ENCODE measurements around the gene DMAP1. TPM values are rescaled to one million over a fixed set of nuclear protein-coding genes. Genes with fewer than 3 reads are reported as not detected.

DMAP1 gene
- total and polyA plus RNA-seq, 2 experiments from 2014 or later: 32.6 to 40.0 TPM

DNA sequence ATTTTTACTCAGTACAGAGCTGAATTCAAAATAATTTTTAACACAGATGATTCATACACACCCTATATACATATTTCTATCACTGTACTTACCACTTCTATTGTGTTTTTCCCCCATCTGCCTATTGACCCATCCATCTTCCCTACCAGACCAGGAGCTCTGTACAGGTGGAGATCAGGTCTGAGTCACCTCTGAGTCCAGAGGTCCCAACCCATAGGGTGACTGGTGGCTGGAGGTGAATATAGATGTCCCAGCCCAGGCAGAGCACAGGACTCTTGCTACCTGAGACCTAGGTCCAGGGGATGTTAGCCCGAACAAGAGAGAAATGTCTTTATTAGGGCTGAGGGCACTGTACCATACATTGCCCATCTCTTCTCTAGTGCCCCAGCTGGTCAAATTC is 54.8 kb downstream of the DMAP1 start (continued):
- TF ChIP-seq, protein P1, sequence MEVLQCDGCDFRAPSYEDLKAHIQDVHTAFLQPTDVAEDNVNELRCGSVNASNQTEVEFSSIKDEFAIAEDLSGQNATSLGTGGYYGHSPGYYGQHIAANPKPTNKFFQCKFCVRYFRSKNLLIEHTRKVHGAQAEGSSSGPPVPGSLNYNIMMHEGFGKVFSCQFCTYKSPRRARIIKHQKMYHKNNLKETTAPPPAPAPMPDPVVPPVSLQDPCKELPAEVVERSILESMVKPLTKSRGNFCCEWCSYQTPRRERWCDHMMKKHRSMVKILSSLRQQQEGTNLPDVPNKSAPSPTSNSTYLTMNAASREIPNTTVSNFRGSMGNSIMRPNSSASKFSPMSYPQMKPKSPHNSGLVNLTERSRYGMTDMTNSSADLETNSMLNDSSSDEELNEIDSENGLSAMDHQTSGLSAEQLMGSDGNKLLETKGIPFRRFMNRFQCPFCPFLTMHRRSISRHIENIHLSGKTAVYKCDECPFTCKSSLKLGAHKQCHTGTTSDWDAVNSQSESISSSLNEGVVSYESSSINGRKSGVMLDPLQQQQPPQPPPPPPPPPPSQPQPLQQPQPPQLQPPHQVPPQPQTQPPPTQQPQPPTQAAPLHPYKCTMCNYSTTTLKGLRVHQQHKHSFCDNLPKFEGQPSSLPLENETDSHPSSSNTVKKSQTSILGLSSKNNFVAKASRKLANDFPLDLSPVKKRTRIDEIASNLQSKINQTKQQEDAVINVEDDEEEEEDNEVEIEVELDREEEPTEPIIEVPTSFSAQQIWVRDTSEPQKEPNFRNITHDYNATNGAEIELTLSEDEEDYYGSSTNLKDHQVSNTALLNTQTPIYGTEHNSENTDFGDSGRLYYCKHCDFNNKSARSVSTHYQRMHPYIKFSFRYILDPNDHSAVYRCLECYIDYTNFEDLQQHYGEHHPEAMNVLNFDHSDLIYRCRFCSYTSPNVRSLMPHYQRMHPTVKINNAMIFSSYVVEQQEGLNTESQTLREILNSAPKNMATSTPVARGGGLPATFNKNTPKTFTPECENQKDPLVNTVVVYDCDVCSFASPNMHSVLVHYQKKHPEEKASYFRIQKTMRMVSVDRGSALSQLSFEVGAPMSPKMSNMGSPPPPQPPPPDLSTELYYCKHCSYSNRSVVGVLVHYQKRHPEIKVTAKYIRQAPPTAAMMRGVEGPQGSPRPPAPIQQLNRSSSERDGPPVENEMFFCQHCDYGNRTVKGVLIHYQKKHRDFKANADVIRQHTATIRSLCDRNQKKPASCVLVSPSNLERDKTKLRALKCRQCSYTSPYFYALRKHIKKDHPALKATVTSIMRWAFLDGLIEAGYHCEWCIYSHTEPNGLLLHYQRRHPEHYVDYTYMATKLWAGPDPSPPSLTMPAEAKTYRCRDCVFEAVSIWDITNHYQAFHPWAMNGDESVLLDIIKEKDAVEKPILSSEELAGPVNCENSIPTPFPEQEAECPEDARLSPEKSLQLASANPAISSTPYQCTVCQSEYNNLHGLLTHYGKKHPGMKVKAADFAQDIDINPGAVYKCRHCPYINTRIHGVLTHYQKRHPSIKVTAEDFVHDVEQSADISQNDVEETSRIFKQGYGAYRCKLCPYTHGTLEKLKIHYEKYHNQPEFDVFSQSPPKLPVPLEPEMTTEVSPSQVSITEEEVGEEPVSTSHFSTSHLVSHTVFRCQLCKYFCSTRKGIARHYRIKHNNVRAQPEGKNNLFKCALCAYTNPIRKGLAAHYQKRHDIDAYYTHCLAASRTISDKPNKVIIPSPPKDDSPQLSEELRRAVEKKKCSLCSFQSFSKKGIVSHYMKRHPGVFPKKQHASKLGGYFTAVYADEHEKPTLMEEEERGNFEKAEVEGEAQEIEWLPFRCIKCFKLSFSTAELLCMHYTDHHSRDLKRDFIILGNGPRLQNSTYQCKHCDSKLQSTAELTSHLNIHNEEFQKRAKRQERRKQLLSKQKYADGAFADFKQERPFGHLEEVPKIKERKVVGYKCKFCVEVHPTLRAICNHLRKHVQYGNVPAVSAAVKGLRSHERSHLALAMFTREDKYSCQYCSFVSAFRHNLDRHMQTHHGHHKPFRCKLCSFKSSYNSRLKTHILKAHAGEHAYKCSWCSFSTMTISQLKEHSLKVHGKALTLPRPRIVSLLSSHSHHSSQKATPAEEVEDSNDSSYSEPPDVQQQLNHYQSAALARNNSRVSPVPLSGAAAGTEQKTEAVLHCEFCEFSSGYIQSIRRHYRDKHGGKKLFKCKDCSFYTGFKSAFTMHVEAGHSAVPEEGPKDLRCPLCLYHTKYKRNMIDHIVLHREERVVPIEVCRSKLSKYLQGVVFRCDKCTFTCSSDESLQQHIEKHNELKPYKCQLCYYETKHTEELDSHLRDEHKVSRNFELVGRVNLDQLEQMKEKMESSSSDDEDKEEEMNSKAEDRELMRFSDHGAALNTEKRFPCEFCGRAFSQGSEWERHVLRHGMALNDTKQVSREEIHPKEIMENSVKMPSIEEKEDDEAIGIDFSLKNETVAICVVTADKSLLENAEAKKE (CRISPR knock-in tag; IDR thresholded peaks at IDR 0.05): no peak
- TF ChIP-seq ZNF331 (CRISPR knock-in tag; IDR thresholded peaks at IDR 0.05; ENCODE audit: low read depth) (no peak), CREB1 (CRISPR knock-in tag; IDR thresholded peaks at IDR 0.05; ENCODE audit: low read depth) (no peak)

Small RNA genes within 50 kb of the gene (small RNA-seq; reads per million reads assigned to genes)
- not detected for gene AL035417.1 (ENCODE audit: low replicate concordance)

Other genes starting within 250 kb of the DMAP1 start
- gene DPH2, start 243.5 kb upstream of the DMAP1 start, total RNA-seq (2014; rRNA removed; shearing (Covaris generic)): 68.2 and 90.3 TPM in 2 replicates
- gene DPH2, start 243.5 kb upstream of the DMAP1 start, polyA plus RNA-seq (2016; fragmentation: Nextera tagmentation; extraction: Ambion mirVana): 32.1 and 35.6 TPM in 2 replicates
- gene ATP6V0B, start 238.5 kb upstream of the DMAP1 start, total RNA-seq (2014; rRNA removed; shearing (Covaris generic)): 112 and 116 TPM in 2 replicates
- gene ATP6V0B, start 238.5 kb upstream of the DMAP1 start, polyA plus RNA-seq (2016; fragmentation: Nextera tagmentation; extraction: Ambion mirVana): 142 and 149 TPM in 2 replicates
- 52.7 and 63.1 TPM in 2 replicates for gene B4GALT2, start 234.3 kb upstream of the DMAP1 start, total RNA-seq (2014; rRNA removed; shearing (Covaris generic))
- gene B4GALT2, start 234.3 kb upstream of the DMAP1 start, polyA plus RNA-seq (2016; fragmentation: Nextera tagmentation; extraction: Ambion mirVana): 22.4 and 22.8 TPM in 2 replicates
- gene CCDC24, start 221.9 kb upstream of the DMAP1 start, total RNA-seq (2014; rRNA removed; shearing (Covaris generic)): 8.3 and 9.5 TPM in 2 replicates
- 13.4 and 17.2 TPM in 2 replicates for gene CCDC24, start 221.9 kb upstream of the DMAP1 start, polyA plus RNA-seq (2016; fragmentation: Nextera tagmentation; extraction: Ambion mirVana)
- gene SLC6A9, start 182.0 kb upstream of the DMAP1 start, total RNA-seq (2014; rRNA removed; shearing (Covaris generic)): 14.6 and 20.0 TPM in 2 replicates
- gene SLC6A9, start 182.0 kb upstream of the DMAP1 start, polyA plus RNA-seq (2016; fragmentation: Nextera tagmentation; extraction: Ambion mirVana): 12.2 and 14.4 TPM in 2 replicates
- gene KLF17, start 94.7 kb upstream of the DMAP1 start, total RNA-seq (2014; rRNA removed; shearing (Covaris generic)): not detected in 2 replicates
- not detected in 2 replicates for gene KLF17, start 94.7 kb upstream of the DMAP1 start, polyA plus RNA-seq (2016; fragmentation: Nextera tagmentation; extraction: Ambion mirVana)
- 0.16 and 0.35 TPM in 2 replicates for gene KLF18, start 71.8 kb upstream of the DMAP1 start, total RNA-seq (2014; rRNA removed; shearing (Covaris generic))
- gene KLF18, start 71.8 kb upstream of the DMAP1 start, polyA plus RNA-seq (2016; fragmentation: Nextera tagmentation; extraction: Ambion mirVana): not detected in 2 replicates
- gene ERI3, start 141.8 kb downstream of the DMAP1 start, total RNA-seq (2014; rRNA removed; shearing (Covaris generic)): 70.1 and 92.5 TPM in 2 replicates
- 56.4 and 63.0 TPM in 2 replicates for gene ERI3, start 141.8 kb downstream of the DMAP1 start, polyA plus RNA-seq (2016; fragmentation: Nextera tagmentation; extraction: Ambion mirVana)
- 141 and 168 TPM in 2 replicates for gene RNF220, start 191.8 kb downstream of the DMAP1 start, total RNA-seq (2014; rRNA removed; shearing (Covaris generic))
- 63.6 and 72.8 TPM in 2 replicates for gene RNF220, start 191.8 kb downstream of the DMAP1 start, polyA plus RNA-seq (2016; fragmentation: Nextera tagmentation; extraction: Ambion mirVana)

Data from GM23338 (cell line).